Tibial nerve (tissue), 3 donors: Measurements from ENCODE around the gene FAR1.

ENCODE experiments used
- CTCF ChIP-seq, 5 experiments: fragments of 200-600 bp in 3 of 5; fragments of 450-650 bp in 2 of 5; sonication (generic) in 3 of 5; IDR thresholded peaks; one replicate each; pipeline ENCODE4 v1.5.1; 2016 to 2019; ENCODE audit warnings: antibody characterized with exemption in 5 of 5, mild to moderate bottlenecking in 3 of 5, moderate library complexity in 2 of 5
- POLR2A ChIP-seq, 2 donors: fragments of 450-650 bp; IDR thresholded peaks; one replicate each; pipeline ENCODE4 v1.6.1; 2017; ENCODE audit warnings: antibody characterized with exemption in 2 of 2, mild to moderate bottlenecking in 2 of 2, moderate library complexity in 2 of 2

- no peak for TF ChIP-seq CTCF (IDR thresholded peaks at IDR 0.05)
- TF ChIP-seq POLR2A (IDR thresholded peaks at IDR 0.05) = no peak
Measured at GRCh38 chr11:13734530-13734929, 66.1 kb downstream of the FAR1 start.
